GM21723 (cell line): ENCODE measurements around the gene FBXO38.

Experiments
- ATAC-seq: cut with Tn5 transposase; IDR thresholded peaks from one replicate; pipeline ENCODE4 v1.9.1; 2021; ENCODE audit warnings: mild to moderate bottlenecking, moderate library complexity; ENCODE audit not compliant: unreplicated experiment

The FBXO38 gene

GRCh38 chr5:148385094-148385493 is 1.3 kb downstream of the FBXO38 start:
- ATAC-seq: no peak

GRCh38 chr5:148386041-148386440 is 2.3 kb downstream of the FBXO38 start:
- no peak for ATAC-seq

GRCh38 chr5:148387325-148387724 is 3.6 kb downstream of the FBXO38 start:
- no peak for ATAC-seq

GRCh38 chr5:148388696-148389095 is 4.9 kb downstream of the FBXO38 start:
- peak; percentile 27 for ATAC-seq

- ATAC-seq: no peak
Measured at GRCh38 chr5:148390914-148391313, 7.2 kb downstream of the FBXO38 start.

- ATAC-seq: no peak
Measured at GRCh38 chr5:148391422-148391821, 7.7 kb downstream of the FBXO38 start.

GRCh38 chr5:148393390-148393741 is 9.6 kb downstream of the FBXO38 start:
- no peak for ATAC-seq

- no peak for ATAC-seq
Measured at GRCh38 chr5:148394587-148395019, 10.8 kb downstream of the FBXO38 start.

- ATAC-seq: no peak
Measured at GRCh38 chr5:148395031-148395430, 11.3 kb downstream of the FBXO38 start.

- no peak for ATAC-seq
Measured at GRCh38 chr5:148397968-148398595, 14.3 kb downstream of the FBXO38 start.

- ATAC-seq: no peak
Measured at GRCh38 chr5:148398698-148399121, 15.0 kb downstream of the FBXO38 start.

GRCh38 chr5:148401604-148402003 is 17.8 kb downstream of the FBXO38 start:
- ATAC-seq: no peak

GRCh38 chr5:148403344-148403743 is 19.6 kb downstream of the FBXO38 start:
- peak; percentile 80 for ATAC-seq

GRCh38 chr5:148406406-148406805 is 22.6 kb downstream of the FBXO38 start:
- ATAC-seq: no peak

- ATAC-seq: no peak
Measured at GRCh38 chr5:148408092-148408491, 24.3 kb downstream of the FBXO38 start.

- ATAC-seq: no peak
Measured at GRCh38 chr5:148412124-148412523, 28.4 kb downstream of the FBXO38 start.

GRCh38 chr5:148414833-148415232 is 31.1 kb downstream of the FBXO38 start:
- no peak for ATAC-seq

- ATAC-seq: no peak
Measured at GRCh38 chr5:148416416-148416815, 32.7 kb downstream of the FBXO38 start.

- ATAC-seq: no peak
Measured at GRCh38 chr5:148416921-148417320, 33.2 kb downstream of the FBXO38 start.

- no peak for ATAC-seq
Measured at GRCh38 chr5:148418511-148418910, 34.8 kb downstream of the FBXO38 start.

- no peak for ATAC-seq
Measured at GRCh38 chr5:148421661-148422060, 37.9 kb downstream of the FBXO38 start.

- ATAC-seq: no peak
Measured at GRCh38 chr5:148425808-148426207, 42.0 kb downstream of the FBXO38 start.

- no peak for ATAC-seq
Measured at GRCh38 chr5:148426514-148426913, 42.8 kb downstream of the FBXO38 start.
